Endothelial cell of umbilical vein (primary cell): ENCODE measurements around the gene HHIPL2.
"Not testable (repeated sequence)": the region's sequence is repeated elsewhere in the genome, so short reads cannot be mapped to it uniquely, and the experiment has no call there.

Experiments
- CTCF ChIP-seq, 2 donors: IDR thresholded peaks; 1 replicate in 1 of 2; 2 replicates in 1 of 2; pipeline ENCODE4 v1.5.1; 2011; ENCODE audit warnings: low read length in 2 of 2, mild to moderate bottlenecking in 2 of 2, moderate library complexity in 2 of 2, control low read depth in 1 of 2, inconsistent platforms in 1 of 2, low read depth in 1 of 2; ENCODE audit not compliant: insufficient read depth in 1 of 2; ENCODE audit errors: extremely low read depth in 1 of 2
- POLR2A ChIP-seq: IDR thresholded peaks from 2 replicates; pipeline ENCODE4 v1.6.1; 2012; ENCODE audit warnings: low read depth, mild to moderate bottlenecking, control low read depth, low read length
- TF ChIP-seq, protein P1 (sequence below): IDR thresholded peaks from 2 replicates; pipeline ENCODE4 v1.6.1; 2011; ENCODE audit not compliant: insufficient read depth, insufficient read length

DNA sequence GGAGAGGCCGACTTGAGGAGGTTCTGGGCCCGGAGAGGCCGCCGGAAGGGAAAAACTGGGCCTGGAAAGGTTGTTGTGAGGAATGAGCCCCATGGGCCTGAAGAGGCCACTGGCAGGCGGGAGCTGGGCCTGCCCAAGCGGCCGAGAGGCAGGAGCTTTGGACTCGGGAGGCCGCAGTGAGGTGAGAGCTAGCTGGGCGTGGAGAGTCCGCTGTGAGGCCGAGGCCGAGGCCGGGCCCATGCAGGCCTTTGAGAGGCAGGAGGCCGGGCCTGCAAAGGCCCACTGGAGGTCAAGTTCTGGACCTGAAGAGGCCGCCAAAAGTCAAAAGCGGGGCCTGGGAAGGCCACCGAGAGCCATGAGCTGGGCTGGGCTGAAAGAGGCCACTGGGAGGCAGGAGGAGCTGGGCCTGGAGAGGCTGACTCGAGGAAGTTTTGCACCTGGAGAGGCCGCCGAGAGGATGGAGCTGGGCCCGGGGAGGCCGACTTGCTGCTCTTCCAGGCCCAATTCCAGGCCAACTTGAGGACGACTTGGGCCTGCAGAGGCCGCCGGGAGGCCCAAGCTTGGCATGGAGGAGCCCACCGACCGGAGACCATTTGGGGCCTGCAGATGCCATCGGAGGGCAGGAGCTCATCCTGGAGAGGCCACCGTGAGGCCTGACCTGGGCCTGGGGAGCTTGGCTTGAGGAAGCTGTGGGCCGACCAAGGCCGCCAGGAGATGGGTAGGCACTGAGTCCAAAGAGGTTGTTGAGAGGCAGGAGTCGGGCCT lies 74.9 kb downstream of the HHIPL2 start:
- TF ChIP-seq, protein P1, sequence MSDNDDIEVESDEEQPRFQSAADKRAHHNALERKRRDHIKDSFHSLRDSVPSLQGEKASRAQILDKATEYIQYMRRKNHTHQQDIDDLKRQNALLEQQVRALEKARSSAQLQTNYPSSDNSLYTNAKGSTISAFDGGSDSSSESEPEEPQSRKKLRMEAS: not testable (repeated sequence)
- not testable (repeated sequence) for TF ChIP-seq CTCF (IDR thresholded peaks at IDR 0.05; ENCODE audit: extremely low read depth in 1 of 2, insufficient read depth in 1 of 2, low read depth in 1 of 2, low read length in 2 of 2); POLR2A
